ENCODE results near the gene RHOT2.

Gene RHOT2

GRCh38 chr16:667780-668518, at the start of gene RHOT2:
RHOT2 (plus strand) TSS chr16:668132; CDS start chr16:668200, 68 bp downstream.
- DNase-seq: peak; percentile 88 to 95

DNA sequence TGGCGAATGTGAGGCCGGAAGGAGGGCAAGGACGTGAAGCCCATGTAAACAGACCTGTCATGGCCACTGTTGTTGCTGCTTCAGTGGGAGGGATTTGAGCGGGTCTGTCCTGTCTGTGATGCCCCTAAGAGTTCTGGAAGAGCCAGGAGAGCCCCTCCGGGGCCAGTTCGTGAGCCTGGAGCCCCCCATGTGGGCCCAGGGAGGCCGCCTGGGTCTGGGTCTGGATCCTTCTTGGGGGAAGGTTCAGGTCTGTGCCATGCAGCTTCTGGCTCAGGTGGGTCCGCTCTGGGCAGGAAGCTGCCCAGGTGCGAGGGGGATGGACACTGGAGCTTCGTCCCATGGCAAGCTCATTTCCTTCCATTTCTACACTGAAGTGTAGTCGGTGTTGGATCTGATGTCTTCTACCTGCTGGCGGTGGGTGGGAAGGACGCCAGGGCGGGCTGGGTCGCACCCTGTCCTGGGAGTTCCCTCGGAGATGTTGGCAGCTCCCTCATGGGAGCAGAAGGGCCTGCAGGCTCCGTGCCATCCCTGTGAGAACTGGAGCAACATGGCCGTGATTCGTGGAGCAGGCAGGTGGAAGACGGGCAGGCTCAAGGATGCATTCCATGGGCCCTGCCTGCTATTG, 48.3 kb upstream of the RHOT2 start:
- DNase-seq: no peak

DNA sequence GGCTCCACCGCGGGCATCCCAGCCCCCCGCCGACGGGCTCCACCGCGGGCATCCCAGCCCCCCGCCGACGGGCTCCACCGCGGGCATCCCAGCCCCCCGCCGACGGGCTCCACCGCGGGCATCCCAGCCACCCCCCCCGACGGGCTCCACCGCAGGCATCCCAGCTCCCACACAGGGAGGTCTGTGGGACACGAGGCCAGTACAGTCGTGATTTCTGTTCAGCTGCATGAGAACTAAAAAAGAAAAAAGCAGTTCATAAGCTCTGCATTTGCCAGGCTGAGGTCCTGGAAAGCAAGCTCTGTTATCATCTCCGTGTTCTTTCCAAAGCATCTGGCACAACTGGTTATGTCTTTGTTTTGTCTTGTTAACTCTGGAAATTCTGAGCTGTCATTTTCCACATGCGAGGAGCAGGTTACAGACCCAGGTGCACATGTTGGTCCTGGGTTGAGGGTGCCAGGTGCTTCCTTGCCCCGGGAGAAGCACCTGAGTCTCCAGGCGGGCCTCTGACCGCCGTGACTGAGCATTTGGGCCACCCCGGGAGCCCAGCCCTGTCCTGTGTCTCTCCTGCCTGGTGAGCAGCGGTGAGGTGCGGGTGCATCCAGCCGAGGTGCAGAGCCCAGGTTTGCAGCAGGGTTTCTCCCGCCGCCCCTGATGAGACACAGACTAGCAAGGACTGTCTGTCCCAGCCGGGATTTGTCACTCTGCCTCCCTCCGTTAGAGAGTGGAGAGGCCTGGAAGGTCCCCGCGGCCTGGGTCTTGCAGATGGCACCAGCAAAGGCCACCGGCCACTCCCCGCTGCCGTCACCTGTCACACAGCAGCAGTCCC, 47.0 kb upstream of the RHOT2 start:
- no peak for DNase-seq

- no peak for DNase-seq
Observed at GRCh38 chr16:621526-622105, 46.3 kb upstream of the RHOT2 start.

- DNase-seq: no peak
Observed at GRCh38 chr16:622920-623280, 45.0 kb upstream of the RHOT2 start.

GRCh38 chr16:624526-625070, 43.3 kb upstream of the RHOT2 start:
- DNase-seq: no peak

DNA sequence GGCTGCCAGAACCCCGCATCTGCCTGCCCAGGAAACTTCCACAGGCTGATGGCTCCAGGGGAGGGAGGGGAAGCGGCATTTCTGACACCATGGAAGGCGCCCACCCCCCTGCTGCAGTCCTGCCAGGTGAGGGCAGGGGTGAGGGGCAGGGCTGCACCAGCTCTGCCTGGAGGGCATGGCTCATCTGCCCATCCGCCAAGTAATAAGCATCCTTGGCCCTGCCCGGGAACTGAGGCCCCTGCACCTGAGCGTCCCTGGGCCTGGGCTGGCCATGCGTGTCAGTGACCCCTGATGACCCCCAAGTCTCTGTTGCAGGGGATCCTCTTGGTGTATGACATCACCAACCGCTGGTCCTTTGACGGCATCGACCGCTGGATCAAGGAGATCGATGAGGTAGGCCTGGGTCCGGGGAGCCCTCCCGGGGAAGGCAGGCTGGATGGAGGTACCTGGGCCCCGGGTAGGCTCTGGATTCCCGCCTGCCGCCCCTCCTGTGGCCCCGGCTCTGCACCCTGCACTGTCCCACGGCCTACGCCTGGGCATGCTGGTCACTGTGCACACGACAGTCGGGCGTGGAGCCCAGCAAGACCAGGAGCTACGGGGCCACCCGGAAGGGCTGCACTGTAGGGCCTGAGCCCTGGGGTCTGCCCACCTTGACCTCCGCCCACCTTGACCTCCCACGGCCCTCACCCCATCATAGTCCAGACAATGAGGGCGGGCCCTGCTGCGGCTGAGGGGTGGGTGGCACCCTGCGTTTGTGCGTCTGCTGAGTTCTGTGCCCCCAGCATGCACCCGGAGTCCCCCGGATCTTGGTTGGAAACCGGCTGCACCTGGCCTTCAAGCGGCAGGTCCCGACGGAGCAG, 42.6 kb upstream of the RHOT2 start:
- no peak for DNase-seq

DNA sequence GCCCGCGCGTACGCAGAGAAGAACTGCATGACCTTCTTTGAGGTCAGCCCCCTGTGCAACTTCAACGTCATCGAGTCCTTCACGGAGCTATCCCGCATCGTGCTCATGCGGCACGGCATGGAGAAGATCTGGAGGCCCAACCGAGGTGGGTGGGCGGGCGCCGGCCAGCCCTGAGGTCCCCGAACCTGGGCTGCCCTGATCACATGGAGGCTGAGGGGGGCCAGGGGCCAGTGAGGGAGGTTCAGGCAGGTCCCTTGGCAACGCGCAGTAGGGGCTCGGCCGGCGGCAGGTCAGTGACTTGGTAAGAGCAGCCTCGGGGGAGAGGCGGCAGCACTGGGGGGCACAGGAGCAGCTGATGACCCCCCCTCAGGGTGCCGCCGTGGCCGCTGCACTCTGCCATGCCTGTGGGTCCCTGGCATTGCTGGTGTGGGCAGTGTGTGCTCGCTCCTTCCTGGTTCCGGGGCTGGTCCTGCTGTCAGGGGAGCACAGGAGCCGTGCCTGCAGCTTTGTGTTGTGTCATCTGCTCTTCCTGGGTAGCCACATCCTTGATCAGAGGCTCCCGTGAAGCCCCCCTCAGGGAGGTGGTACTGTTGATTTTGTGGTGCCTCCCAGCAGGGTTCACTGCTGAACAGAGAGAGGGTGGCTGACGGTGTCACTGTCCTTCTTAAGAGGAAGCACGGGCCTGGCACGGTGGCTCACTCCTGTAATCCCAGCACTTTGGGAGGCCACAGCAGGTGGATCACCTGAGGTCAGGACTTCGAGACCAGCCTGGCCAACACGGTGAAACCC, 41.8 kb upstream of the RHOT2 start:
- no peak for DNase-seq

- no peak for DNase-seq
Observed at GRCh38 chr16:626787-627453, 41.0 kb upstream of the RHOT2 start.

- no peak for DNase-seq
Observed at GRCh38 chr16:627454-628239, 40.3 kb upstream of the RHOT2 start.

GRCh38 chr16:628321-629061, 39.4 kb upstream of the RHOT2 start:
- no peak for DNase-seq

DNA sequence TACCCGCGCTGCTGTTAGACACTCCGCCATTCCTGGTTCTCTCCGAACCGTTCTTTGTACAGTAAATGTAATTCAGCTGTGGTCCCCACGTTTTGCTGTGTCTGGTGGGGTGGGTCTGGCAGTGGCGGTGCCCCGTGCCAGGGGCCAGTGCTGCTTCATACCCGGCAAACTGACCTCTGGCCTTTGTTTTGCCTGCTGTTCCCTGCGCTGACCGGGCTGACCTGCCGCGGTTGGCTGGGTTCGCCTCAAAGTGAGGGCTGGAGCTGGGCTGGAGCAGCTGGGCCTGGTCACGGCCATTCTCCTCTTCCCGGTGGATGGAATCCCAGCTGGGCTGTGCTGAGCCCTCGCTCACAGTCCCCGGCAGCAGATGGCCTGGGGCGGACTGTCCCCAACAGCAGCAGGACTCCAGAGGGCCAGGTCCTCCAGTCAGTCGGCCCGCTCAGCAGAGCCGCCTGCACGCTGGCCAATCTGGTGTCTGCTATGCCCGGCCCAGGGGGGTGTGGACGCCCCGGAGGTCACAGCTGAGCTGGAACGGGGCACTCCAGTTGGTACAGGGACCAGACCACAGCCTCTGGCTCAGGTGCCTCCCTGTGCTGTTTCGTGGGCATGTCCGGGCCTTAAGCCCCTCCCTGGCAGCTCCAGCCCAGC, 38.6 kb upstream of the RHOT2 start:
- no peak for DNase-seq

- no peak for DNase-seq
Observed at GRCh38 chr16:629833-630248, 38.1 kb upstream of the RHOT2 start.

DNA sequence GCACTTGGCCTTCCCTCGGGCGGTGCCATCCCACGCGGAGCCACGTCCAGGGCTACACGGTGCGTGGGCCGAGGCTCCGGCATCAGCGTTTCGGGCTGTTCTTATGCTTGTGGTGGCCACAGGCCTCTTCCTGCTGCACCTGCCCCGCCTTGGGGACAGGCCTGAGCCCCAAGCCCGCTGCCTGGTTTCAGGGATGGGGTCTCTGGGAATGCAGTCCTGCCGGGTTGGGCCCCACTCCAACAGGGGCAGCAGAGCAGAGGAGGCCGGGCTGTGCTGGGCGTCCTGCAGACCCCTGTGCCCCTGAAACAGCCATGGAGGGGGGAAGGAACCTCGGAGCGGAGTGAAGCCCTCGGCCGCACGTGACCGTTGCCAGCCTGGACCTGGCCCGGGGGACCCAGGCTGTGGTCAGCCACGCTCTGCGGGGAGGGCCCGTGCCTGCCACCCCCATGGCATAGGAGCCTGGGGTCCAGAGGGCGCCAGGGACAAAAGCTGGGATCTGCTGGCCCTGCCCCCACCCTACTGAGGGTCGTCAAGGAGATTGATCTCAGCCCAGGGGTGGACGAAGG, 37.6 kb upstream of the RHOT2 start:
- DNase-seq: no peak

GRCh38 chr16:630815-631405, 37.0 kb upstream of the RHOT2 start, which contains the start of gene WFIKKN1:
WFIKKN1 (plus strand) TSS chr16:630985; CDS start chr16:631254, 269 bp downstream.
- no peak for DNase-seq

- DNase-seq: no peak
Observed at GRCh38 chr16:631808-632358, 36.0 kb upstream of the RHOT2 start.

Data from stimulated activated CD4-positive, alpha-beta T cell treated with anti-CD3 and anti-CD28 coated beads, Interleukin-4, amount 100 ng/mL, for 4 hours (primary cell).